DMS114 treated with DMSO at 0.1 percent for 48 hours (cell line): Measurements from ENCODE around the gene TM9SF2.
"Not testable (repeated sequence)": the region's sequence is repeated elsewhere in the genome, so short reads cannot be mapped to it uniquely, and the experiment has no call there.

ENCODE experiments used
- DNase-seq: peaks from one replicate; lab custom pipeline; 2025; ENCODE audit not compliant: unreplicated experiment; lab: John Stamatoyannopoulos, UW

The TM9SF2 gene

GRCh38 chr13:99501184-99501847 lies at the start of gene TM9SF2:
Gene TM9SF2, plus strand, starts transcription at chr13:99501472. Its CDS starts 135 bp downstream, at chr13:99501607.
- DNase-seq, result peak; percentile 83

GRCh38 chr13:99454518-99455183 lies 46.6 kb upstream of the TM9SF2 start:
- no peak for DNase-seq

- no peak for DNase-seq
Observed at GRCh38 chr13:99459099-99459850, 42.0 kb upstream of the TM9SF2 start.

GRCh38 chr13:99460802-99461201 lies 40.5 kb upstream of the TM9SF2 start:
- not testable (repeated sequence) for DNase-seq

- no peak for DNase-seq
Observed at GRCh38 chr13:99463646-99464397, 37.5 kb upstream of the TM9SF2 start.

- no peak for DNase-seq
Observed at GRCh38 chr13:99464441-99464949, 36.8 kb upstream of the TM9SF2 start.

- DNase-seq, result no peak
Observed at GRCh38 chr13:99465454-99465853, 35.8 kb upstream of the TM9SF2 start.

- no peak for DNase-seq
Observed at GRCh38 chr13:99467764-99468163, 33.5 kb upstream of the TM9SF2 start.

GRCh38 chr13:99469041-99469440 lies 32.2 kb upstream of the TM9SF2 start:
- no peak for DNase-seq

GRCh38 chr13:99470027-99470426 lies 31.2 kb upstream of the TM9SF2 start:
- no peak for DNase-seq

GRCh38 chr13:99471221-99472121 lies 29.8 kb upstream of the TM9SF2 start:
- DNase-seq, result no peak

- no peak for DNase-seq
Observed at GRCh38 chr13:99472122-99472440, 29.2 kb upstream of the TM9SF2 start.

- DNase-seq, result no peak
Observed at GRCh38 chr13:99473515-99473914, 27.8 kb upstream of the TM9SF2 start.

- DNase-seq, result no peak
Observed at GRCh38 chr13:99476648-99477047, 24.6 kb upstream of the TM9SF2 start.

GRCh38 chr13:99477493-99477892 lies 23.8 kb upstream of the TM9SF2 start:
- DNase-seq, result no peak

- DNase-seq, result no peak
Observed at GRCh38 chr13:99481366-99481765, 19.9 kb upstream of the TM9SF2 start.

GRCh38 chr13:99484473-99484872 lies 16.8 kb upstream of the TM9SF2 start:
- DNase-seq, result no peak

- DNase-seq, result no peak
Observed at GRCh38 chr13:99486996-99487395, 14.3 kb upstream of the TM9SF2 start.

GRCh38 chr13:99489028-99489427 lies 12.2 kb upstream of the TM9SF2 start:
- no peak for DNase-seq

GRCh38 chr13:99491750-99492149 lies 9.5 kb upstream of the TM9SF2 start:
- DNase-seq, result not testable (repeated sequence)
